ENCODE results near the gene SORBS1. TPM values are rescaled to one million over a fixed set of nuclear protein-coding genes. Genes with fewer than 3 reads are reported as not detected.

The SORBS1 gene
- total RNA-seq, 1 donor from 2014 or later: 28.2 TPM

DNA sequence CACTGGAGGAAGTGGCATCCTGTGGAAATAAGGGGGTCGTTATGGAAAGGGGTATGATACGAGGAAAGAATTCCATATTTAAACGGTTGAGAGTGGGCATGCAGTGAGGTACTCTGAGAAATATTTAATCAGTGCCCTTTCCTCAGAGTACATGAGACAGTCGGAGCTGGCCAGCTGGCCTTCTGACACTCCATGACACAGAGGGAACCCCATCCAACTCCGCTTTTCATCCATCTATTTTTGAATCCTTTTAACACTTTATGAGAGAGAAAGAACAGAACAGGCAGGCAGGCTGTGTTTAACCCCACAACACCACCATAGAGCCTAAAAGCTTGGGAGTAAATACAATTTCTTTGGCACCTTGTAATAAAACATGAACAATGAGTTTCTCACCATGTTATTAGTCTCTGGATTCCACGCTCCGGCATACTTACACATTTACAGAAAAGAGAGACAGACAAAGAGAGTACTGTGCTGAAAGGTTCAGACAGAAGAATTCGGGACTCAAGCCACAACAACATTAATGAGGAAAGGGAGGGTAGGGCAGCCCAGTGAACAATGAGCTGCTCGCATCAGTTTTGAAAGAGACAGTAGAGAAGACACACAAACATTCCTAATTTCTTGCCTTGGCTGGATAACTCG, 146.2 kb downstream of the SORBS1 start:
- H3K9me3 Mint-ChIP-seq: no peaks in the 10 kb centered on the region
- TF ChIP-seq, protein P1, sequence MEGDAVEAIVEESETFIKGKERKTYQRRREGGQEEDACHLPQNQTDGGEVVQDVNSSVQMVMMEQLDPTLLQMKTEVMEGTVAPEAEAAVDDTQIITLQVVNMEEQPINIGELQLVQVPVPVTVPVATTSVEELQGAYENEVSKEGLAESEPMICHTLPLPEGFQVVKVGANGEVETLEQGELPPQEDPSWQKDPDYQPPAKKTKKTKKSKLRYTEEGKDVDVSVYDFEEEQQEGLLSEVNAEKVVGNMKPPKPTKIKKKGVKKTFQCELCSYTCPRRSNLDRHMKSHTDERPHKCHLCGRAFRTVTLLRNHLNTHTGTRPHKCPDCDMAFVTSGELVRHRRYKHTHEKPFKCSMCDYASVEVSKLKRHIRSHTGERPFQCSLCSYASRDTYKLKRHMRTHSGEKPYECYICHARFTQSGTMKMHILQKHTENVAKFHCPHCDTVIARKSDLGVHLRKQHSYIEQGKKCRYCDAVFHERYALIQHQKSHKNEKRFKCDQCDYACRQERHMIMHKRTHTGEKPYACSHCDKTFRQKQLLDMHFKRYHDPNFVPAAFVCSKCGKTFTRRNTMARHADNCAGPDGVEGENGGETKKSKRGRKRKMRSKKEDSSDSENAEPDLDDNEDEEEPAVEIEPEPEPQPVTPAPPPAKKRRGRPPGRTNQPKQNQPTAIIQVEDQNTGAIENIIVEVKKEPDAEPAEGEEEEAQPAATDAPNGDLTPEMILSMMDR (conservative IDR thresholded peaks at IDR 0.05): no peak
- peaks cover 10% of the 10 kb centered on the region for H3K36me3 Mint-ChIP-seq
- DNase-seq (ENCODE audit: extremely low spot score, unreplicated experiment): no peak
- peaks cover 29% of the 10 kb centered on the region for H3K4me1 Mint-ChIP-seq (ENCODE audit: unreplicated experiment)
- H3K27me3 Mint-ChIP-seq: peaks cover 2% of the 10 kb centered on the region
- no peak overlapping the region for H3K27ac Mint-ChIP-seq
- no peak overlapping the region for H3K4me3 Mint-ChIP-seq

DNA sequence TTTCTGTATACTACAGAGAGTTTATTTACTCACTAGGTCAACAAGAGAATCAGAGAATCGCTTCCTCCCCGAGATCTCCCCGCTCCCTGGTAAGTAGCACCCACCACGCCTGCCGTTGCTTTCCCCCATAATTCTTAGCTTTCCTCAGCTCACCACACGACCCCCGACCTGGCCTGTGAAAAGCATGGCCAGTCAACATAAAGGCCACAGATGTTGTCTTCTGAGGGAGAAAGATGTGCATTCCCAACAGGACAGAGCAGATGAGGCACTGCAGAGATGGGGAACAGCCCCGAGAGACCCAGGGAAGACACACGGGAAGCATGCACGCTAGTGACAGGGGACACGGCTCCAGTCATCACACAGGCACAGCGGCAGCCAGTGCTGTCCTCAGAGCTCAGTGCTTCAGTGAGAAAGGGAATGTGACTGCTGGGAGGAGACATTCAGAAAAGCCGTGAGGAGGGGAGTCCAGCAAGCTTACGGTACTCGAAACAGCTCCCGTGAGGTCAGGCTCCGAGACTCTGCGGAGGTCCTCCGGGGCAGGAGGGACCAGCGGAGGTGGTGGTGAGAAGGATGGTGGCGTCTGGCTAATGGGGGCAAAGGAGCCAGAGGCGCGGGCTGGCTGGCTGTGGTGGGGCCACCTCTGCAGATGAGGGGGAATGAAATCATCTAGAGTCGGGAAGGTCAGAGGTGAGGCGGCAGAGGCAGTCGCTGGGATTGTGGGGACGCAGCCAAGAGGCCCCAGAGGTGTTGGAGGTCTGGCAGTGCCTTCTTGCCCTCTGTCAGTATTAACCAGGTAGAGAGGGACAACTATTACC, 146.9 kb downstream of the SORBS1 start:
- H3K4me1 Mint-ChIP-seq (ENCODE audit: unreplicated experiment): peaks cover 25% of the 10 kb centered on the region
- TF ChIP-seq, protein P1 (conservative IDR thresholded peaks at IDR 0.05): no peak
- no peaks in the 10 kb centered on the region for H3K9me3 Mint-ChIP-seq
- no peak for DNase-seq (ENCODE audit: extremely low spot score, unreplicated experiment)
- H3K27me3 Mint-ChIP-seq: peaks cover 2% of the 10 kb centered on the region
- no peak overlapping the region for H3K4me3 Mint-ChIP-seq
- no peak overlapping the region for H3K27ac Mint-ChIP-seq
- H3K36me3 Mint-ChIP-seq: peaks cover 10% of the 10 kb centered on the region

DNA sequence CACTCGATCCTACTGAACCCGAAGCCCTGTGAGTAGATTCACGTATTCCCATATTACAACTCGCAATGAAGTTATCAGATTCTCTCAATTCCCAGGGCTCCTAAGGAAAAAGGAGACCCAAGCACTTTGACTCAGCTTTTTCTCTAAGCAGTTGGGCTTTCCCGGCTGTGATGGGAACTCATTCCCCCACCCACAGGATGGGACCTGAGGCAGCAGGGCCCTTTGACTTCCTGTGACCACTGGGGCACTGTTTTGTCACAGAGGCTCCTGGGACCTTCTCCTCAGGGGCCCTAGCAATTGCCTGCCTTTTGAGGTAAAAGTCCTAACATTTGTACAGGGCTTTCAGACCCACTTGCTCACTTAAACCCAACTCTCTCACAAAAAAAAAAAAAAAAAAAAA, 147.6 kb downstream of the SORBS1 start:
- Mint-ChIP-seq H3K27ac (no peak overlapping the region), H3K4me3 (no peak overlapping the region), H3K27me3 (peaks cover 2% of the 10 kb centered on the region), H3K36me3 (peaks cover 10% of the 10 kb centered on the region), H3K4me1 (ENCODE audit: unreplicated experiment) (peaks cover 24% of the 10 kb centered on the region), H3K9me3 (no peaks in the 10 kb centered on the region)
- TF ChIP-seq, protein P1 (conservative IDR thresholded peaks at IDR 0.05): no peak
- DNase-seq (ENCODE audit: extremely low spot score, unreplicated experiment): no peak

- peaks cover 22% of the 10 kb centered on the region for H3K4me1 Mint-ChIP-seq (ENCODE audit: unreplicated experiment)
These were observed 149.5 kb downstream of the SORBS1 start for GRCh38 chr10:95411635-95412034.

DNA sequence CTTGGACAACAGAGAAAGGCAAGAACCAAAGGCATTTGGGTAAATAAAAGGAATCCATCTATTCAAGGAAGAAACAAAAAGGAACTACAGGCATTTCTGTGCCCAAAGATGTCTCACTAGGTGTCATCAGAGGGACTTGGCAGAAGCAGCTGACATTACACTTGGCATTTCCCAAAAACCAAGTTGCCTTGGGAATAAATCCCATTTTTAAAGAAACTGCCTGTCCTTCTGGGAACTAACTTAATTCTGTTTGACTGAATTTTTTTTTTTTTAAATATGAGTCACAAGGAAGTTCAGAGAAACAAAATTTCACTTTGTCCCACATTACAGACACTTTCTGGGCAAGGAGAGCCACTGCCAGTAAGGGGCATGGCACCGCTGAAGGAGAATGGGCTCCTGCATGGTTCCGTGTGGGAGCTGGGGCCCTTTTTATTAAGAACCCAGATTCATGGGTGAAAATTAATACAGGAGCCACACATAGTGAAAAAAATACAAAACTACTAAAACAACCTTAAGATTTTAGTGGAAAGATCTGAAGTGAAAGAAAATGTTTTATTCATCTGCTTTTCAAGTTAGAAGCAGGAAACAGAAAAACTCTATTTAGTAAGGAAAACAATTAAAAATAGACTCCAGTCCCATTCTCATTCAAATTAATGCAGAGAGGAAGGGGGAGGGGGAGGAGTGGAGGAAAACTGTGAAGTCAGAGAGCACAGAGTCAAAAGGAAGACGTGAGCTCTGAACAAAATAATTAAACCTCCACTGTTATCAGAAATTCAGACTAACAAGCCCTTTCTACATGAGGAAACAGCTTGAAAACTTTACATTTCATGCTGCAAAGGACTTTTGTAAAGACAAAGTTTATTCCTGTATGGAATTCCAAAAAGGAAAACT, 151.9 kb downstream of the SORBS1 start:
- Mint-ChIP-seq H3K27ac (peak overlapping the region; percentile 79), H3K27me3 (no peaks in the 10 kb centered on the region), H3K4me3 (no peak overlapping the region), H3K4me1 (ENCODE audit: unreplicated experiment) (peaks cover 9% of the 10 kb centered on the region), H3K9me3 (no peaks in the 10 kb centered on the region), H3K36me3 (no peaks in the 10 kb centered on the region)
- TF ChIP-seq, protein P1 (conservative IDR thresholded peaks at IDR 0.05): no peak
- DNase-seq (ENCODE audit: extremely low spot score, unreplicated experiment): no peak

More at GRCh38 chr10:95411635-95412034, 149.5 kb downstream of the SORBS1 start:
- peaks cover 10% of the 10 kb centered on the region for H3K36me3 Mint-ChIP-seq
- H3K4me3 Mint-ChIP-seq: no peak overlapping the region
- no peaks in the 10 kb centered on the region for H3K9me3 Mint-ChIP-seq
- no peak for DNase-seq (ENCODE audit: extremely low spot score, unreplicated experiment)
- H3K27ac Mint-ChIP-seq: no peak overlapping the region
- TF ChIP-seq, protein P1 (conservative IDR thresholded peaks at IDR 0.05): no peak
- peaks cover 2% of the 10 kb centered on the region for H3K27me3 Mint-ChIP-seq

Measured in type B pancreatic cell (in vitro differentiated cells).